Spleen (tissue), 11 donors: ENCODE results near the gene CCL18. TPM values are rescaled to one million over a fixed set of nuclear protein-coding genes. Genes with fewer than 3 reads are reported as not detected.

ENCODE experiments used
- DNase-seq: peaks from one replicate; pipeline ENCODE4 v3.0.0-alpha.2; 2020
- H3K27ac ChIP-seq, 8 donors: fragments of 200-600 bp; sonication (generic) in 7 of 8; 1 replicate in 4 of 8; 2 replicates in 4 of 8; pipeline versions ENCODE4 v1.5.0 to v1.8.0; 2016 to 2021; ENCODE audit warnings: inconsistent platforms in 4 of 8, mild to moderate bottlenecking in 4 of 8, moderate library complexity in 1 of 8
- H3K27me3 ChIP-seq, 7 donors: fragments of 200-600 bp; sonication (generic) in 6 of 7; replicated peaks in 1 of 7; 1 replicate in 4 of 7; 2 replicates in 3 of 7; pipeline versions ENCODE4 v1.5.0 to v1.8.0; 2016 to 2021; ENCODE audit warnings: inconsistent platforms in 3 of 7, mild to moderate bottlenecking in 1 of 7
- H3K36me3 ChIP-seq, 6 donors: fragments of 200-600 bp; sonication (generic) in 5 of 6; 1 replicate in 4 of 6; 2 replicates in 2 of 6; pipeline versions ENCODE4 v1.5.0 to v1.8.0; 2016 to 2021; ENCODE audit warnings: inconsistent platforms in 2 of 6
- H3K4me1 ChIP-seq, 6 donors: fragments of 200-600 bp; sonication (generic) in 5 of 6; 1 replicate in 3 of 6; 2 replicates in 3 of 6; pipeline versions ENCODE4 v1.5.0 to v1.8.0; 2016 to 2021; ENCODE audit warnings: inconsistent platforms in 3 of 6
- H3K4me3 ChIP-seq, 8 donors: fragments of 200-600 bp; sonication (generic) in 7 of 8; 1 replicate in 4 of 8; 2 replicates in 4 of 8; pipeline versions ENCODE4 v1.5.0 to v1.8.0; 2016 to 2021; ENCODE audit warnings: inconsistent platforms in 4 of 8, mild to moderate bottlenecking in 4 of 8, moderate library complexity in 2 of 8
- H3K9me3 ChIP-seq, 8 donors: fragments of 200-600 bp; sonication (generic) in 7 of 8; 1 replicate in 4 of 8; 2 replicates in 4 of 8; pipeline versions ENCODE4 v1.5.0 to v1.8.0; 2016 to 2021; ENCODE audit warnings: inconsistent platforms in 4 of 8
- CTCF ChIP-seq, 11 experiments: fragments of 200-600 bp in 7 of 11; fragments of 450-650 bp in 4 of 11; sonication (generic) in 4 of 11; IDR thresholded peaks in 8 of 11; conservative IDR thresholded peaks in 3 of 11; 1 replicate in 7 of 11; 2 replicates in 4 of 11; pipeline versions ENCODE4 v1.4.0 to v1.8.0; 2016 to 2021; ENCODE audit warnings: antibody characterized with exemption in 11 of 11, inconsistent platforms in 4 of 11, mild to moderate bottlenecking in 1 of 11
- POLR2A ChIP-seq, 3 donors: fragments of 450-650 bp; IDR thresholded peaks; one replicate each; pipeline ENCODE4 v1.5.1; 2017; ENCODE audit warnings: antibody characterized with exemption in 3 of 3, mild to moderate bottlenecking in 1 of 3
- POLR2AphosphoS5 ChIP-seq, 3 donors: sonication (generic); formaldehyde crosslinking; IDR thresholded peaks; one replicate each; pipeline ENCODE4 v1.5.1; 2017; ENCODE audit warnings: antibody characterized with exemption in 3 of 3
- WGBS, 5 donors: extraction: QIAGEN DNeasy Blood & Tissue Kit in 3 of 5; methylation state at CpG; one replicate each; pipeline versions ENCODE4 v1.1.5 to v1.1.7; 2013 to 2018; 5-methylcytosine and 5-hydroxymethylcytosine counted together
- intact Hi-C: fragments of 100-400 bp; cut with DNase I; formaldehyde crosslinking; loops from one replicate; pipeline ENCODE4 v1.15.0; 2023; ENCODE audit warnings: low total_unique reads
- polyA plus RNA-seq, 3 donors: library from polyadenylated mRNA; stranded (reverse); fragments of 200-250 nt; gene quantifications; one replicate each; pipeline ENCODE4 v1.2.1, GENCODE V29; 2013
- total RNA-seq, 7 donors: library from RNA; depleted of rRNA in 3 of 7; stranded (reverse); fragments of >200 nt in 3 of 7; fragmentation: NEBNext Ultra II Directional in 4 of 7; extraction: Animal tissue kit (Norgen Biotek cat#: 25700) in 4 of 7; gene quantifications; one replicate each; pipeline versions ENCODE4 v1.1.0 to v1.2.1, GENCODE V29; 2016 to 2021
- donor health status: healthy with polysubstance abuse.
- donor health status: DM: no; HTN: no; CAD: no; lungs with moderate emphysema.
- donor health status: DM: no; HTN: no; CAD: no.
- donor health status: Bipolar disorder and iron deficiency.
- donor health status: healthy.
- donor health status: DM: no; HTN: no; CAD: no.
- donor health status: DM: yes; HTN: yes; CAD: no.

The CCL18 gene
- total and polyA plus RNA-seq, 10 donors: 5.2 to 109 (median 12.4) TPM

DNA sequence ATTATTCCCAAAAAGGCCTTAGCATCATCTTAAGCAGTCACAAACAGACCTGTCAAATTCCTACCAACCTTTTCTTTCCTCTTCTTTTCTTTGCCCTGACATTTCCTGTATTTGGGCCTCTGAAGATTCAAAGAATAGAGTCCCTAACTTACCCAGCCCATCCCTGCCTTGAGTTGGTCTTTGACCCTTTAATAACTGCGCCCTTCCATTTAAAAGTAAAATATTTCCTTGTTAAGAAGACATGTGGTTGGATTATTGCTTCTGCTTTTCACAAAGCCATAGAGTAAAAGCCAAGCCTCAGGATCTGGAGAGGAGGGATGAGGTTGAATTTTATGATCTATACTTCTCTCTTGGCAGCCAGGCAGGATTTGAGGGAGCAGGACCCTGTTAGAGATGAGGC, 33.1 kb upstream of the CCL18 start:
- Histone ChIP-seq H3K27ac (no peak overlapping the region), H3K4me1 (peaks cover 0 to 17% (median 8%) of the 10 kb centered on the region in 6 donors), H3K27me3 (peaks cover 0 to 5% (median 0%) of the 10 kb centered on the region in 7 donors), H3K9me3 (no peaks in the 10 kb centered on the region), H3K4me3 (no peak overlapping the region), H3K36me3 (no peaks in the 10 kb centered on the region)
- WGBS, 5 donors: 85 to 90% (median 88%) methylated on average over 1 of the region's 1 CpG
- DNase-seq: no peak
- TF ChIP-seq POLR2A (IDR thresholded peaks at IDR 0.05) (no peak), POLR2AphosphoS5 (IDR thresholded peaks at IDR 0.05) (no peak), CTCF (IDR thresholded peaks at IDR 0.05 in 8 of 11, conservative IDR thresholded peaks at IDR 0.05 in 3 of 11) (no peak)
- intact Hi-C loops: no loop called here

DNA sequence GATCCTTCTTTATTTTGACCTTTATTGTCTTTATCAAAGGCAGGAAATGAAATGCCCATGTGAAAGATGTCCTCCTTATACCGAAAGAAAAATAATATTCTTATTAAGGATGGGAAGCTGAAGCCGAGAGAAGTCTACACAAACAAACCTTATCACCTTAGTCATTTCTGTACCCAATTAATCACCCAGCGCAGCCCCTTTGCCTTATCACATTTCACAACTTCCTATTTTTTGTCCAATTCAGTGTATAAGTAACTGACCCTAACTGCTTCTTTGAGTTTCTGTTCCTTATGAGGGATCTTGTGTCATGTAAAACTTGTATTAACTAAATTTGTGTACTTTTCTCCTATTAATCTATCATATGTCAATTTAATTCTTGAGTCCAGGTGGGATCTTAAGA, 29.9 kb upstream of the CCL18 start:
- TF ChIP-seq POLR2A (IDR thresholded peaks at IDR 0.05) (no peak), POLR2AphosphoS5 (IDR thresholded peaks at IDR 0.05) (no peak), CTCF (IDR thresholded peaks at IDR 0.05 in 8 of 11, conservative IDR thresholded peaks at IDR 0.05 in 3 of 11) (no peak)
- Histone ChIP-seq H3K27ac (no peak overlapping the region), H3K4me1 (peaks cover 0 to 24% (median 10%) of the 10 kb centered on the region in 6 donors), H3K27me3 (peaks cover 0 to 5% (median 0%) of the 10 kb centered on the region in 7 donors), H3K9me3 (no peaks in the 10 kb centered on the region), H3K4me3 (no peak overlapping the region), H3K36me3 (no peaks in the 10 kb centered on the region)
- no peak for DNase-seq
- intact Hi-C loops: no loop called here
- WGBS, 5 donors: 9 to 18% (median 16%) methylated on average over 3 of the region's 3 CpGs

DNA sequence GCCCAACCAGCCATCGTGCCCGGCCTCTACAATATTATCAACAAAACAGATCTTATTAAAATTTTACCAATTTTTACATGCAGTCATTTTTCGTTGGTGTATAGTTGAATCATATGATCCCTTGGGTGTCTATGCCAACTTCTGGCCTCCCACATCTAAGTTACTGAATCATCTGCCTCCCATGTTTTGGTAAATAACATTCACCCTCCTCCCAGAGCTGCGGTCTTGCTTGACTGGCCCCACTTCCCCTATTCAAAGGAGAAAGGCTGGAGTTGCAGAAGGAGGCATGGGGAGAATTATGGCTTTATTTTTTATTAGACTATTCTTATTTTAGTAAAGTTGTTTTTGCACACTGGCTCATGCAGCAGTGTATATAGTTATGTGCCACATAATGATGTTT, 27.8 kb upstream of the CCL18 start:
- Histone ChIP-seq H3K27ac (no peak overlapping the region), H3K4me3 (no peak overlapping the region), H3K4me1 (peaks cover 0 to 24% (median 10%) of the 10 kb centered on the region in 6 donors), H3K36me3 (no peaks in the 10 kb centered on the region), H3K9me3 (no peaks in the 10 kb centered on the region), H3K27me3 (peaks cover 0 to 5% (median 0%) of the 10 kb centered on the region in 7 donors)
- 62 to 79% (median 67%) methylated on average over 4 of the region's 4 CpGs for WGBS, 5 donors
- intact Hi-C loops: no loop called here
- no peak for DNase-seq
- TF ChIP-seq POLR2AphosphoS5 (IDR thresholded peaks at IDR 0.05): no peak
- TF ChIP-seq POLR2A (IDR thresholded peaks at IDR 0.05): no peak
- TF ChIP-seq CTCF (IDR thresholded peaks at IDR 0.05 in 8 of 11, conservative IDR thresholded peaks at IDR 0.05 in 3 of 11): no peak

DNA sequence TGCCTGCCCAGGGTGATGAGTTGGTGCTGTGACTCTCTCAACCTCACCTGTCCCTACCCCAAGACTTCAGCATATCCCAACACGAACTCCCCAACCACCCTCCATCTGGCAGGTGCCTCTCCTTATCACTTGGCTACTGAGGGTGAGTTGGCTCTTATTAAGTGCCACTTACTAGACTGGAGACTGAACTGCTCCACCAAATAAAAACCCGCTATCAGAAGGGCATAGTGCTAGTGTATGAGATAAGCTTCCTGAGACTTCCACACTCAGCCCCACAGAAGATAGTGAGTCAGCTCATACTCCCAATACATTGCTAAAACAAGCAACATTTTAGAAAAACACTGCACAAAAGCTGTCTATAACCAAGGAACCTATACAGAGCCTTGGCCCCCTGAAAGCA, 16.0 kb upstream of the CCL18 start:
- no peaks in the 10 kb centered on the region for H3K36me3 ChIP-seq
- TF ChIP-seq POLR2AphosphoS5 (IDR thresholded peaks at IDR 0.05): no peak
- no peak for TF ChIP-seq POLR2A (IDR thresholded peaks at IDR 0.05)
- no peak for TF ChIP-seq CTCF (IDR thresholded peaks at IDR 0.05 in 8 of 11, conservative IDR thresholded peaks at IDR 0.05 in 3 of 11)
- H3K27ac ChIP-seq: no peak overlapping the region
- H3K4me1 ChIP-seq: no peaks in the 10 kb centered on the region
- H3K27me3 ChIP-seq: peaks cover 0 to 12% (median 0%) of the 10 kb centered on the region in 7 donors
- no peak for DNase-seq
- H3K4me3 ChIP-seq: no peak overlapping the region
- intact Hi-C loops: no loop called here
- 59 to 100% (median 87%) methylated on average over 2 of the region's 2 CpGs for WGBS, 5 donors
- H3K9me3 ChIP-seq: peaks cover 0 to 44% (median 39%) of the 10 kb centered on the region in 8 donors
